Measurements from ENCODE around the gene PFDN2. TPM values are rescaled to one million over a fixed set of nuclear protein-coding genes. Genes with fewer than 3 reads are reported as not detected.
"Not testable (repeated sequence)": the region's sequence is repeated elsewhere in the genome, so short reads cannot be mapped to it uniquely, and the experiment has no call there.

Gene PFDN2
- total RNA-seq, 1 donor from 2014 or later = 2.4 TPM

DNA sequence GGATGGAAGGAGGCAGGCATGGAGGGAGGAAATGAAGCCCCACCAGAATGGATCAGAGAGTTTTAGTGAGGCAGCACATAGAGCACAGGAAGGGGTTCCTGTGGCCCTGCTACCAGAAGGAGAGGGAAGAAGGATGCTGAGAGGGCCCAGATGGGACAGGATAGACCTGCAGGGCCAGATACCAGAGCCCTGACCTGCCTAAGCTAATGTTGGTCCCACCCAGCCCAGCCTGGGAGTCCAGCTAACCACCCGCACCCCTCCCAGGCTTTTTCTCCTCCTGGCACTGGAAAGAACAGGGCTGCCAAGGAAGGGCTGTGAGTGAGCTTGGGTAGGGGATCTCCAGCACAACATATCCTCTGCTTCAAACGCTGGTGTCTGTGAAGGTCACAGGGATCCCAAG lies 35.4 kb downstream of the PFDN2 start:
- DNase-seq (ENCODE audit: low spot score) = no peak

GRCh38 chr1:161081519-161081918 lies 36.3 kb downstream of the PFDN2 start:
- DNase-seq (ENCODE audit: low spot score) = no peak

GRCh38 chr1:161080441-161081405 lies 37.1 kb downstream of the PFDN2 start:
- DNase-seq (ENCODE audit: low spot score) = no peak

DNA sequence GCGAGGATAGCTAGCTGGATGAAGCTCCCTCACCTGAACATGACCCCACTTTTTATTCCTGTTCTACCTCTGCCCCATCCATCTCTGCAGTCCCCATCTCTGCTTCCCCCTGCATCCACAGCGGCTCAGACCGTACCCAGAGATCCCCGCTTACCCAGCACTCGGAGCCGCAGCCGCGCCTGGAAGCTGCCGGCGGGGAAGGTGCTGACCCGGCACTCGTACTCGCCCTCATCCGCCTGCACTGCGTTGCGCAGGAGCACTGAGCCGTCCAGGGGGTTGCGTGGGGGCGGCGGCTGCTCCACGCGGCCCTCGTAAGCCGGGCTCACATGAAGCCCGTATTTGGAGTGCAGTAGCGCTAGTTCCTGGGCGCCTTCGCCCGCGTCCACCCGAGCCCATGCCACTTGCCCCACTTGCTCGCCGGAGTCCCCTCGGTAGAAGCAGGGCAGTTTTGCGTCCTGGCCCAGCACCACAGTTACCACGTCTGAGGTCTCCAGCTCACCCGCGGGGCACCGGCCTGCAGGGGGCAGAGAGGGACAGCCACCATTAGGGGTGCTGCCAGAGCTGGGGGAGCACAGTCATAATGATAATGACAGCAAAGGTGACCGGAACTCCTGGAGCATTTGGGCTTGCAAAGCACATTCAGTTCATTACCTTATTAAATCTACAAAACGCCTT lies 38.3 kb downstream of the PFDN2 start:
- DNase-seq (ENCODE audit: low spot score) = no peak

DNA sequence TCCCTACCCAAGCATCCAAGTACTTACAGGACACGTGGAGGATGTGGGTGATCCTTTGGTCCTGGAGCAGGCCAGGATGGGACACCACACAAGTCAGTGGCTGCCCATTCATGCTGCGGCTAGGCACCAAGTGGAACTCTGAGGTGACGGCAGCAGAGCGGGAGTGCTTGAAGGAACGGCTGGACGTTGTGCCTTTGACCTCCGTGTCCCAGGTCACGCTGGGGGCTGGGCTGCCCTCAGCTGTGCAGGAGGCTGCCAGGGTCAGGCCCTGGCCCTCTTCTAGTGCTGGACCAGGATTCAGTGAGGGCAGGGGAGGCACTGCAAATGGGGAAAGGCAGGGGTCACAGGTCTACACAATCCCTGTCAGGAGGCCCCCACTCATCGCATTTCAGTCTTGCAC lies 40.4 kb downstream of the PFDN2 start:
- DNase-seq (ENCODE audit: low spot score) = no peak

GRCh38 chr1:161076410-161076809 lies 41.4 kb downstream of the PFDN2 start:
- no peak for DNase-seq (ENCODE audit: low spot score)

GRCh38 chr1:161074676-161075368 lies 43.0 kb downstream of the PFDN2 start:
- peak; percentile 54 for DNase-seq (ENCODE audit: low spot score)

DNA sequence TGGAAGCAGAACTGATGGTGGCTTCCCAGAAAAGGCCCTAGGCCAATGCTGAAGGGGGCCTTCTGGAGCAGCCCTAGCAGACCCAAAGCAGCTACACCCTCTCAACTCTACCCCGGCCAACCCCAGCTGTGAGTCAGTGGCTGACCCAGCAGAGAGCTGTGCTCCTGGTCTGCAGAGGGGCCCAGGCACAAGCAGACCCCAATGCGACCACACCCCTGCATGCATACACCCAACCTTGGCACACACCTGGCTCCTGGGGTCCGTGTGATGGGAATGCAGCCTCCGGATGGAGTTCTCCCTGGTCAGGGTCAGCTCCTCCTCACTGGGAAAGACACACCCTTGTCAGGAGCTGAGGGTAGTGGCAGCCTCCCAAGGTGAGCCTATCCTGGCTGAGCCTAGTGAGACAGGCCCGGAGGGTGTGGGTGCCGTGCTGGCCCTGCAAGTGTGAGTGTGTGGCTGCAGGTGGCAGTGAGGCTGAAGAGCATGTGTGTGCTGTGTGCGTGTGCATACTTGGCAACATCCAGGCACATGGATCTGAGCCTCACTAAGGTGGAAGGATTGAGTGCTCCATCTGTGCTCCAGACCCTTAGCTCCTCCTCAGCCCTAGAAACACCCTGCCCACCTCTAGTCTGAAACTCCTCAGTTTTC lies 44.2 kb downstream of the PFDN2 start:
- no peak for DNase-seq (ENCODE audit: low spot score)

DNA sequence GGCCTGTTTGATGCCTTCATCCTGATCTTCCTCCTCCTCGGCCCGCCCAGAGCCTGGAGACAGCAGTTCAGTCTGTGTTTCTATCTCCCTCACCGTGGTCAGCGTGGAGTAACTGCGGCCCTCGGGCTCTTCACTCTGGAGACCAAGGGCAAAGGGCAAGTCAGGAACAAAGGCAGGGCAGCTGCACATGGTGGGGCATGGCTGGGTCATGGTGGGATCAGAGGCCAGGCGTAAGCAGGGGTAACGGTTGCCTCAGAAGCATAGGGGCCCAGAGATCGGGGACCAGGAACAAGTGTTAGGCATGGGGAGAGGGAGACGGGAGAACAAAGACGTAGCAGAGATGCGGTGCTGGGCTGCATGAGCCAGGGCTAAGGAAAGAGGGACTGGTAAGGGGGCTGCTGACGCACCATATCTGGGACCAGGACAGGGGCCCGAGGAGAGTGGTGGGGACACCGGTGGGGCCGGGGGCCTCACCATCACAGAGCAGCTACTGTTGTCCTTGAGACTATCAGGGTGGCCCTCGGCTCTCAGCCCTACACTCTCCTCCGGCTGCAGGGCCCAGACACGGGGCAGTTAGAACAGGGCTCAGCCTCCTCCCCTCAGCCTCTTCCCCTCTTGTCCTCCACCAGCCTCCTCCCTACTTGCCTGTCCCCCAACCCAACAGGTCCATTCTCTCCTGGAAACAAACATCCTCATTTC lies 44.9 kb downstream of the PFDN2 start:
- no peak for DNase-seq (ENCODE audit: low spot score)

GRCh38 chr1:161071886-161072371 lies 45.9 kb downstream of the PFDN2 start:
- peak; percentile 70 for DNase-seq (ENCODE audit: low spot score)

DNA sequence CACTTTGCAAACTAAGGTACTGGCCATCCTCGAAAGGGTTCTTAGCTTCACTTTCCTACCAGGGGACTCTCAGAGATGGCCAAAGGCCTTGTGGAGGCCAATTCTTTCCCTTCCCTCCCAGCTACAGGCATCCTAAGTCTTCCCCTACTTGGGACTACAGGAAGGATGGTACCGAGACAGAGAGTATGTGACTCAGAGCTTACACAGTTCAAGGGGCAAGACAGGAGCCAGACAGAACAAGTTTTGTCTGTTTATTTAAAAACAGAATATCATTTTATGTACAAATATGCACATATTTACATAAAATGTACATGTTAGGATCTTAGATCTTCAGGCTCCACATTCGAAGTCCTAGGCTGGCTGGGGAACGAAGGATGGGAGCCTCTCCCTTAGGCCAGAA lies 47.1 kb downstream of the PFDN2 start:
- no peak for DNase-seq (ENCODE audit: low spot score)

DNA sequence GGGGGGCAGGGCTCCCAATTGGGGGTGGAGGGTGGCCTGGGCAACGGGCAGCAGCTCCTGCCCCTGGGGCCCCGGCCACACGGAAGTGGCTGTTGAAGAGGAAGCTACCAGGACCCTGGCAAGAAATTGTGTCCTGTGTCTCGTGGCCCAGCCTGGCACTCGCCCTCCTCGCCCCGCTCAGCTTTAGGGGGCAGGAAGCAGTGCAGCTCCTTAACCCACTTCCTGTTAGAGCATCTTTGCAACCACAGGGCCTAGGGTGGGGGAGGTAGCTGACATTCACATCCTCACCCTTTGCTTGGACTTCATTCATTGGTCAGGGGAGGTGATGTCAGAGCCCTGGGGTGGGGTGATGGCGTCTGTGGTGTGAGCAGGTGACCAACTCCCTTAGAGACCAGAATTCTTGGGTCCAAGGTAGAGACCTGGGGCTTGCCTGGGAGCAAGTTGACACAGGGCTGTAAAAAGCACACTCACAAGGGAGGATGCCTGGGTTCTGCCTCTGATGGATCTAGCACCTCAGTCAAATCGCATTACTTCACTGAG lies 48.0 kb downstream of the PFDN2 start, which contains the start of gene ARHGAP30:
Gene ARHGAP30 (minus strand): TSS at position 161 of the 540 bp plus-strand sequence. CDS start 267 bp downstream, outside the sequence.
- peak; percentile 33 for DNase-seq (ENCODE audit: low spot score)

GRCh38 chr1:161069241-161069640 lies 48.6 kb downstream of the PFDN2 start:
- DNase-seq (ENCODE audit: low spot score) = no peak

DNA sequence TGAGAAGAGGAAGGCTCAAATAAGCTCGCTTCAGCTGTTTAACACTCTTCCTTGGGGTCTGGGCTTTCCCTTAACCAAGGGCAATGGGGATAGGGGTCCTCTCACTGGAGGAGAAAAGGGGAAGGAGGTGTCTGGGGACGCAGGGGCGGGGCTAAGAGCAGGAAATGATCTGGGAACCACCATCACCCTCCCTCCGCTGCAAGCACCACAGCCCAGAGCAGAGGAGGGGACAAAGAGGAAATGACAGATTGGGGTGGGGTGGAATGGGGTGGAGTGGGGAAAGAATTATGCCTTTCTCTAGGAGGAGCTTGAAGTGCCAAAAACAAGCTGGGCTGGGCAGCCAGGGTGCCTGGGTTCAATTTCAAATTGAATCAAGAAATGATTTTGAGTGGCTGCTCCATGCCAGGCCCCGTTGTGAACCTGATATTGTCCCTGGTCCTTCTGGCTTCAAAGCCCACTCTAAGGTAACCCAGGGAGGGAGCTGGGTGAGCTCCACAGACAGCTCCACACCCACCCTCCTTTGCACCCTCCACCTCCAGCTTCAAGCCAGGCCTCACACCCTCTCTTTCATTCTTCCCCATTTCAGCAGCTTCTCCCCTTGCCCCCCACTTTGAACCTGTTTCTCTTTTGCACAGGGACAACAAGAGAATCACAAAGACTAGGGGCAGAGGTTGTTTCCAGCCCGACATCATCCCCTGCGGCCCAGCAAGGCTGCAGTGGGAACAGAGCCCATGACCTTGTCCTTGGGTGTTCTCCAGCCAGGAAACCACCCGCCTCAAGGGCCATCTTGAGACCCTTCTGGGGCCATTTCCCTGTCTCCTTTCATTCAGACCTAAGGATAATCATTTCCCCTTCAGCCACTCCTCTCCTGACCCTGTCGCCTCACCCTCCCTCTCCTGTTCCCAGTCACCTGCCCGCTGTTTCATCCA lies 49.3 kb downstream of the PFDN2 start:
- peak; percentile 55 for DNase-seq (ENCODE audit: low spot score)

- DNase-seq (ENCODE audit: low spot score) = no peak
Measured at GRCh38 chr1:161066694-161067093, 51.1 kb downstream of the PFDN2 start.

GRCh38 chr1:161065681-161066080 lies 52.2 kb downstream of the PFDN2 start:
- not testable (repeated sequence) for DNase-seq (ENCODE audit: low spot score)

GRCh38 chr1:161063936-161064335 lies 53.9 kb downstream of the PFDN2 start:
- DNase-seq (ENCODE audit: low spot score) = not testable (repeated sequence)

- DNase-seq (ENCODE audit: low spot score) = no peak
Measured at GRCh38 chr1:161061419-161061818, 56.4 kb downstream of the PFDN2 start.

DNA sequence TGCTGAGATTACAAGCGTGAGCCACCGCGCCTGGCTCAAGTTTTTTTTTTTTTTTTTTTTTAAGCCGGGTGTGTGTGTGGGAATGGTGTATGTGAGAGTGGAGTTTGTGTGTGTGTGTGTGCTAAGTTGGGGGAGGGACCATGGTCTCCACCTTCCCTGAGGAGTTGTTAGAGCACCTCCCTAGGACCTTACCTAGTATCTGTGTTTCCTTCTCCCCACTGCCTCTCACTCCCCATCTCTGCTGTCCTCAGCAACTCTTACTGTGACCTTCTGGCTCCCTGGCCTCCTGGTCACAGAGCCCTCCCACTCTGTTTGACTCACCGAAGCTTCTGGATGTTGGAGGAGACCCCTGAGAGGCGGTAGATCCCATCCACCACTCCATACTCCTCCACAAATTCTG lies 58.5 kb downstream of the PFDN2 start:
- no peak for DNase-seq (ENCODE audit: low spot score)

Measured in umbilical cord (tissue), 2 donors.